ENCODE results near the gene ABL1. TPM values are rescaled to one million over a fixed set of nuclear protein-coding genes. Genes with fewer than 3 reads are reported as not detected.
A peak's percentile ranks its signal among the peaks of the same experiment; 100 is the strongest.
"Not testable (repeated sequence)": the region's sequence is repeated elsewhere in the genome, so short reads cannot be mapped to it uniquely, and the experiment has no call there.

ABL1 gene
- total RNA-seq, 1 experiment from 2014 or later, result 9.9 TPM

DNA sequence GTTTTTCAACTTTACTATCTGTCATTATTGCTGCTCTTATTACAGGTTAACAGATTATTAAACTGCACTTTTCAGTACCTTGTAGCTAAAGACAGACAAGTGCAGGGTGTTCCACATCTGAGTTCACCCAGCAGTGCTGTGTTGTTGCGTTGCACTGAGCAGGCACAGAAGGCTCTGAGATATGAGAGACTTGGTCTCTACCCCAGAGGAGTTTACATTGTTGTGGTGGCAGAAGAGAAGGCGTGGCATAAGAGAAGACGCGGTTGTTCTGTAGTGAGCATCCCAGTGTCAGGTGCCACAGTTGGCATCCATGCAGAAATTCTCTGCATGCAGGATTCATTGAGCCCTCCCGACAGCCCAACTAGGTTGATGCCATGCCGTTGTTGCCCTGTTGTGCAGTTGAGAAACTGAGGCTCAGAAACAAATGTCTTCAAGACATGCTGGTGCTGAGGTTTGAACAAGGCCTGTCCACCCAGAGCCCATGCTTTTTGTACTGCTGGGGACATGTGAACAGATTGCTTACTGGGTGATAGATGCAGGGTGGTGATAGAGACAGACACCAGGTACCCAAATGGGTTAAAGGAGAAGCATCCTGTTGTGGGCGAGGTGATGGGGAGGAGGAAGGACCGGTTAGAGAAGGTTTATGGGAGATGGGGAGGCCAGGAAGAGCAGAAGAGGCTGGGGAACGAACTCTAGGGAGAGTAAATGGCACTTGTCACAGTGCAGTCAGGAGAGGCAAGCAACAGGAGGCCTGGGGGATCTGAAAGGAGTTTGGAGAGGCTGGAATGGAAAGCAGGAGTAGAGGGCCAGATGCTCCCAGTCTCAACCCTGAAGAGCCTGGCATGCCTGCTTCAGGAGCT, 8.2 kb downstream of the ABL1 start:
- no peak for DNase-seq
- H3K27ac ChIP-seq (ENCODE audit: low read length), result no peak overlapping the region
- no peaks in the 10 kb centered on the region for H3K27me3 ChIP-seq (ENCODE audit: low read length)
- peaks cover 22% of the 10 kb centered on the region; the same call in 1 of the 2 replicates for H4K20me1 ChIP-seq (ENCODE audit: insufficient read depth, low read depth, low read length)
- H3K36me3 ChIP-seq (ENCODE audit: insufficient read depth, low read length), result no peaks in the 10 kb centered on the region
- no peak overlapping the region for H2AFZ ChIP-seq (ENCODE audit: low read length)
- peaks cover 18% of the 10 kb centered on the region for H3K4me1 ChIP-seq (ENCODE audit: low read length)
- H3K9ac ChIP-seq (ENCODE audit: low read length), result no peak overlapping the region
- no peaks in the 10 kb centered on the region for H3K9me3 ChIP-seq (ENCODE audit: low read length)
- H3K4me2 ChIP-seq (ENCODE audit: low read depth, low read length, poor library complexity, severe bottlenecking), result no peak overlapping the region
- no peak overlapping the region for H3K4me3 ChIP-seq (ENCODE audit: low read length)
- H3K9me2 ChIP-seq (replicated peaks; ENCODE audit: insufficient read depth, low read length), result no peaks in the 10 kb centered on the region
- peaks cover 91% of the 10 kb centered on the region for H3K79me2 ChIP-seq (ENCODE audit: low read length)

DNA sequence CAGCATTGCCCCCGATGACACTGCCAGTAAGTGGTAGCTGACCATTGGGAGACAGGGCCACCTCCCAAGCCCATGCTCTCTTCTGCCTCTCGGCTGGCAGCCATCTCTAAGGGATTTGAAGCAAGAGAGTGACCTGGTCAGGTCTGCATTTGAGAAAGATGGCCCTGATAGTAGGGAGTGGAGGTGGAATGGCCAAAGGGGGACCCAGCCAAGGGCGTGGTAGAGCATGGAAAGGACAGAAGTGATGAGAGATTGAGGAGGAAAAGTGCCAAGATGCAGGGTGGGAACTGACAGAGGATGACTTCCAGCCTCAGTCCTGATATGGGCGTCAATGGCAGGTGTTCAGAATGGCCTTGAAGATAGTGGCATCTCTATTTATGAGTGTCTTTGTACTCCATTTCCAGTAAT, 9.0 kb downstream of the ABL1 start:
- Histone ChIP-seq H3K4me3 (ENCODE audit: low read length) (no peak overlapping the region), H3K36me3 (ENCODE audit: insufficient read depth, low read length) (no peaks in the 10 kb centered on the region), H3K9me2 (replicated peaks; ENCODE audit: insufficient read depth, low read length) (no peaks in the 10 kb centered on the region), H3K9me3 (ENCODE audit: low read length) (no peaks in the 10 kb centered on the region), H3K79me2 (ENCODE audit: low read length) (peaks cover 87% of the 10 kb centered on the region), H3K27me3 (ENCODE audit: low read length) (no peaks in the 10 kb centered on the region), H2AFZ (ENCODE audit: low read length) (no peak overlapping the region), H3K27ac (ENCODE audit: low read length) (no peak overlapping the region), H3K9ac (ENCODE audit: low read length) (no peak overlapping the region), H4K20me1 (ENCODE audit: insufficient read depth, low read depth, low read length) (peaks cover 17% of the 10 kb centered on the region; the same call in 1 of the 2 replicates), H3K4me1 (ENCODE audit: low read length) (peaks cover 10% of the 10 kb centered on the region), H3K4me2 (ENCODE audit: low read depth, low read length, poor library complexity, severe bottlenecking) (no peak overlapping the region)
- DNase-seq, result peak; percentile 22

DNA sequence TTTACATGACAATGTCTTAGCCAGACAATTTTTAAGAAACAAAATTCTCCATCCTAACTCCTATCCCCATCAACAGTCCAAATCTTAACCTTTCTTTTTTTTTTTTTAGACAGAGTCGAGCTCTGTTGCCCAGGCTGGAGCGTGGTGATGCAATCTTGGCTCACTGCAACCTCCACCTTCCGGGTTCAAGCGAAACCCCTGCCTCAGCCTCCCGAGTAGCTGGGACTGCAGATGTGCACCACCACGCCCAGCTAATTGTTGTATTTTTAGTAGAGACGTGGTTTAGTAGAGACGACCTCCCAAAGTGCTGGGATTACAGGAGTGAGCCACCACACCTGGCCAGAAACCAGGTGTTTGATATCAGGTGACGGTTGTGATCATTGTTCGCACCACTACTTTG, 10.2 kb downstream of the ABL1 start:
- DNase-seq, result no peak
- H3K27me3 ChIP-seq (ENCODE audit: low read length), result no peaks in the 10 kb centered on the region
- H3K27ac ChIP-seq (ENCODE audit: low read length), result no peak overlapping the region
- no peak overlapping the region for H3K4me3 ChIP-seq (ENCODE audit: low read length)
- H2AFZ ChIP-seq (ENCODE audit: low read length), result no peak overlapping the region
- H3K9me3 ChIP-seq (ENCODE audit: low read length), result no peaks in the 10 kb centered on the region
- no peaks in the 10 kb centered on the region for H3K9me2 ChIP-seq (replicated peaks; ENCODE audit: insufficient read depth, low read length)
- H3K36me3 ChIP-seq (ENCODE audit: insufficient read depth, low read length), result no peaks in the 10 kb centered on the region
- H3K9ac ChIP-seq (ENCODE audit: low read length), result no peak overlapping the region
- peaks cover 17% of the 10 kb centered on the region; the same call in 1 of the 2 replicates for H4K20me1 ChIP-seq (ENCODE audit: insufficient read depth, low read depth, low read length)
- H3K4me1 ChIP-seq (ENCODE audit: low read length), result no peaks in the 10 kb centered on the region; the same call in 1 of the 2 replicates
- no peak overlapping the region for H3K4me2 ChIP-seq (ENCODE audit: low read depth, low read length, poor library complexity, severe bottlenecking)
- peaks cover 87% of the 10 kb centered on the region for H3K79me2 ChIP-seq (ENCODE audit: low read length)

DNA sequence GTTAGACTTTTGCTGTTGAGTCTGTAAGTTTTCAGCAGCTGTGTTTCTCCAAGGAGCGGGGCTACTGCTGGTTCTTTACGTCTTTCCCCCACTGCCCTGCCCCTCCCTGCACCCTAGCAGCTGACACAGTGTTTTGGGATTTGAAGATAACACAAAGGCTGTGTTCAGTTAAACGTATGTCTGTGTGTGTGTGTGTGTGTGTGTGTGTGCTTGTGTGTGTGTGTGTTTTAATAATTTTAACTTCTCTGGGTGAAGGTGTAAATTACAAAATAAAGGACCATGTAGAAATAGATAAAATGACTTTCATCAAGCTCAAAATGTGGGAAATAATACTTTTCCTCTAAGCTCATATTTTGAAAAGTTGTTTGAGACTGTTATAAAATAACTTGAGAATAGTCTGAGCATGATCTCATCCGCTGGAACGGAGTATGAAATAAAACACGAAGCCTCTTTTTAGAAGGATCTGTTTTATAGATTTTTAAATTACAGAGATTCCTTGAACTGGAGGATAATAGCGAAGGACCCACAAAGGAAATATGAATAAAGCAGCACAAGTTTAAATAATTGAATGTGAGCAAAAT, 10.9 kb downstream of the ABL1 start:
- no peaks in the 10 kb centered on the region for H3K27me3 ChIP-seq (ENCODE audit: low read length)
- DNase-seq, result no peak
- H3K36me3 ChIP-seq (ENCODE audit: insufficient read depth, low read length), result no peaks in the 10 kb centered on the region
- no peak overlapping the region for H3K4me3 ChIP-seq (ENCODE audit: low read length)
- H4K20me1 ChIP-seq (ENCODE audit: insufficient read depth, low read depth, low read length), result peaks cover 17% of the 10 kb centered on the region; the same call in 1 of the 2 replicates
- H3K79me2 ChIP-seq (ENCODE audit: low read length), result peaks cover 88% of the 10 kb centered on the region
- H3K9me2 ChIP-seq (replicated peaks; ENCODE audit: insufficient read depth, low read length), result no peaks in the 10 kb centered on the region
- no peak overlapping the region for H2AFZ ChIP-seq (ENCODE audit: low read length)
- no peak overlapping the region for H3K9ac ChIP-seq (ENCODE audit: low read length)
- H3K4me1 ChIP-seq (ENCODE audit: low read length), result no peaks in the 10 kb centered on the region; the same call in 1 of the 2 replicates
- H3K9me3 ChIP-seq (ENCODE audit: low read length), result no peaks in the 10 kb centered on the region
- no peak overlapping the region for H3K27ac ChIP-seq (ENCODE audit: low read length)
- H3K4me2 ChIP-seq (ENCODE audit: low read depth, low read length, poor library complexity, severe bottlenecking), result no peak overlapping the region

DNA sequence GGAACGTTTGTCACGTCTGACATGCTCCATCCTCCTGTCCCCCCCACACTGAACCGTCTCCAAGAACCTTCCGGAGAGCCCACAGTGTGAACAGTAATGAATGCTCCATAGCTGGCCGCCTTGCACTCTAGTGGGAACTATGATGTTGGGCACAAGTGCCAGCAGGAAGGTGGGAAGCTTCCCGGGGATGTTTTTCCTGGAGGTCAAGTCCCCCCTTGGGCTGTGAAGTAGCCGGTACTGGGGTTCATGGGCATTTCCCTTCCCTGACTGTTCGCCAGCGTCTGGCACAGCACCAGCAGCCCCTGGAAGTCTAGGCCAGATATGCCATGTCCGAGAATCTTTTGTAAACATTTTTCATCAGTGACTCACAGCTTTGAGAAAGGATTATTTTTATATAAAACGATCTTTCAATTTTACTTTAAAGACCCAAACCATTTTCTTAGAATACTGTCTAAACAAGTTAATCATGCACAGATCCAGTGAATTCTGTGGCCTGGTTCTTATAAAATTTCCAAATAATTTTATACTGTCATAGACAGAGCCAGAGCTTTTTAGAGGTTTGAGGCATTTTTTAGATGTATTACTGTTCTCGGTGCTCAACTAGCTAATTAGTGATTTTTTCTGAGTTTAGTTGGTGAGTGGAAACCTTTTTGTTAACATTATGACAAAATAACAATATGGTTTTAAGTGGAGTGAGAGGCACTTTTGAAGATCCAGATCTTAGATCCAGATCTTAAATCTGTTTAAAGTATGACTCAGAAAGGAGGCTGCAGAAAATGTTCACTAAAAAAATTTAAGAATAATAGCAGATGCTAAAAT, 11.6 kb downstream of the ABL1 start:
- Histone ChIP-seq H3K4me1 (ENCODE audit: low read length) (no peaks in the 10 kb centered on the region; the same call in 1 of the 2 replicates), H4K20me1 (ENCODE audit: insufficient read depth, low read depth, low read length) (peaks cover 17% of the 10 kb centered on the region; the same call in 1 of the 2 replicates), H3K9me3 (ENCODE audit: low read length) (no peaks in the 10 kb centered on the region), H3K79me2 (ENCODE audit: low read length) (peaks cover 89% of the 10 kb centered on the region), H2AFZ (ENCODE audit: low read length) (no peak overlapping the region), H3K9ac (ENCODE audit: low read length) (no peak overlapping the region), H3K27me3 (ENCODE audit: low read length) (no peaks in the 10 kb centered on the region), H3K36me3 (ENCODE audit: insufficient read depth, low read length) (no peaks in the 10 kb centered on the region), H3K4me3 (ENCODE audit: low read length) (no peak overlapping the region), H3K27ac (ENCODE audit: low read length) (no peak overlapping the region), H3K9me2 (replicated peaks; ENCODE audit: insufficient read depth, low read length) (no peaks in the 10 kb centered on the region), H3K4me2 (ENCODE audit: low read depth, low read length, poor library complexity, severe bottlenecking) (no peak overlapping the region)
- no peak for DNase-seq

DNA sequence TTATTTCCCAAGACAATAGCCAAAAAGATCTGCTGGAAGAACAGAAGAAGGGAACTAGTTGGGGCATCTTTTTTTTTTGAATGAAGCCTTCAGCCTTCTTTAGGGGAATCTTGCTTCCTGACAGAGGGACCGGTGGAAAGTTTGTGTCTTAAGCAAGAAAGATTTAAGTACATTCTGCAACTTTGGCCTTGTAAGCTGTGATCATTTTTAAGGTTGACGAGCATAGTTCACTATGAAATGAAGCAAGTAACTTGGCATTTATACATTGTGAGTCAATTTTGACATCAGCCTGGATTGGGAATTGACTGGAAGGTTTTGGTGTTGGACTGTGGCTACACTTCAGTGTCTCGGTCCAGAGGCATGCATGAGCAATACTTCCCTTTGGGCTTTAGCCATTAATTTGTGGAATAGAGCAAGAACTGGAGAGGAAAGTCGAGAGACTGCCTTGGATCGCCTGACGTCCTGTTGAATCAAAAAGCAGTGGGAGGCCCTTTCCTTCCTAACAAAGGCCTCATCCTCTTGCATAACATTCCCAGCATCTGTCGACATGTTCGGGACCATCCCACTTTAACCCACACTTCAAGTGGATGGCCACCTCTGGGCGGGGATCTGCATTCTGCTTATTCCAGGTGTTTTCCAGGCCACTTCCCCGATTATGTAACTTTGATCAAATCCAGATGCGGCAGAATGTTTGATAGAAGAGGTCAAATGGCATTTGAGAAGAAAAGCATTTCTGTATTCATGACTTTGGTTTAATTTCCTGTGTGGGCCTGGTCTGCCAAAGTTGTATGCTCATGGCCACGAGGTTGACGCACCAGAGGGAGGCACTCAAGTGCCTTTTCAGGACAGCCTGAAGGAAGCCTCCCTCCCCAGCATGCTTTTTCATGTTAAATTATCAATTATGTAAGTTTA, 12.5 kb downstream of the ABL1 start:
- no peak overlapping the region for H3K4me2 ChIP-seq (ENCODE audit: low read depth, low read length, poor library complexity, severe bottlenecking)
- H4K20me1 ChIP-seq (ENCODE audit: insufficient read depth, low read depth, low read length), result peaks cover 13% of the 10 kb centered on the region; the same call in 1 of the 2 replicates
- no peaks in the 10 kb centered on the region for H3K36me3 ChIP-seq (ENCODE audit: insufficient read depth, low read length)
- no peak overlapping the region for H3K27ac ChIP-seq (ENCODE audit: low read length)
- no peaks in the 10 kb centered on the region; the same call in 1 of the 2 replicates for H3K4me1 ChIP-seq (ENCODE audit: low read length)
- no peaks in the 10 kb centered on the region for H3K9me3 ChIP-seq (ENCODE audit: low read length)
- no peak overlapping the region for H3K4me3 ChIP-seq (ENCODE audit: low read length)
- no peaks in the 10 kb centered on the region for H3K27me3 ChIP-seq (ENCODE audit: low read length)
- H3K79me2 ChIP-seq (ENCODE audit: low read length), result peaks cover 85% of the 10 kb centered on the region
- H3K9me2 ChIP-seq (replicated peaks; ENCODE audit: insufficient read depth, low read length), result no peaks in the 10 kb centered on the region
- DNase-seq, result no peak
- H2AFZ ChIP-seq (ENCODE audit: low read length), result no peak overlapping the region
- no peak overlapping the region for H3K9ac ChIP-seq (ENCODE audit: low read length)

DNA sequence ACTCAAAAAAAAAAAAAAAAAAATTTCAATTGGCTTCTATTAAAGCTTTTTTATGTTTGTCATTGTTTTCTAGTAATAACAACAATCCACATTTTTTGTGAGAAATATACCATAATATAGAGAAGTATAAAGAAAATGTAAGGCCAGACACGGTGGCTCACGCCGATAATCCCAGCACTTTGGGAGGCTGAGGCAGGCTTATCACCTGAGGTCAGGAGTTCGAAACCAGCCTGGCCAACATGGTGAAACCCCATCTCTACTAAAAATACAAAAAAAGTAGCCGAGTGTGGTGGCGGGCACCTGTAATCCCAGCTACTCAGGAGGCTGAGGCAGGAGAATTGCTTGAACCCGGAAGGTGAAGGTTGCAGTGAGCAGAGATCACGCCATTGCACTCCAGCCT, 13.5 kb downstream of the ABL1 start:
- Histone ChIP-seq H4K20me1 (ENCODE audit: insufficient read depth, low read depth, low read length) (peaks cover 11% of the 10 kb centered on the region; the same call in 1 of the 2 replicates), H3K79me2 (ENCODE audit: low read length) (peaks cover 78% of the 10 kb centered on the region)
- H3K4me2 ChIP-seq (ENCODE audit: low read depth, low read length, poor library complexity, severe bottlenecking); H3K9me3 ChIP-seq (ENCODE audit: low read length); DNase-seq; H3K27ac ChIP-seq (ENCODE audit: low read length); H3K36me3 ChIP-seq (ENCODE audit: insufficient read depth, low read length); H3K4me3 ChIP-seq (ENCODE audit: low read length); H3K4me1 ChIP-seq (ENCODE audit: low read length); H3K27me3 ChIP-seq (ENCODE audit: low read length); H2AFZ ChIP-seq (ENCODE audit: low read length); H3K9me2 ChIP-seq (replicated peaks; ENCODE audit: insufficient read depth, low read length); H3K9ac ChIP-seq (ENCODE audit: low read length): not testable (repeated sequence)
